Measurements from ENCODE around the gene DUSP6.

DNA sequence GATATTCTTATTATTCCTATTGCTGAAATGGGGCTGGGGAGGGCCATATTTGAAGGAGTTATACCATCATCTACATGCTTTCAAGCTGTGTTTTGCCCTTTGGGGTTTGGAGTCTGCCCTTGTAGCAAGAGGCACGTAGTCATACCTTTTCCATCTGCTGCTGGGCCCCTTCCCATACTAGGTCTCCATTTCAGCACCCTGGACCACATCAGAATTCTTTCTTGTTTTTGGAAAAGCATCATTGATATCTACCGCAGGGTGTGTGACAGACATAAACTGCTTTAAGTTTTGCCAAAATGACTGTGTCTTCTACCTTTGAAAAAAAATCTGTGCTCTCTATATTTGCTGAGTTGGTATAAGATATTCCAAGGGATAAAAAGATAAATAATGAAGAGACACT, 12.3 kb upstream of the DUSP6 start:
- TF ChIP-seq ZNF816 (CRISPR knock-in tag; IDR thresholded peaks at IDR 0.05; ENCODE audit: borderline replicate concordance) (no peak), HMGA1 (CRISPR knock-in tag; conservative IDR thresholded peaks at IDR 0.05) (no peak), MYNN (CRISPR knock-in tag; IDR thresholded peaks at IDR 0.05; ENCODE audit: low read depth) (no peak), RAD21 (CRISPR knock-in tag; IDR thresholded peaks at IDR 0.05) (no peak), TBX2 (CRISPR knock-in tag; IDR thresholded peaks at IDR 0.05; ENCODE audit: borderline replicate concordance) (no peak), ZFP36 (IDR thresholded peaks at IDR 0.05; ENCODE audit: borderline replicate concordance, low read depth, low read length, partially characterized antibody) (no peak), ETV6 (CRISPR knock-in tag; conservative IDR thresholded peaks at IDR 0.05) (no peak), IKZF4 (CRISPR knock-in tag; IDR thresholded peaks at IDR 0.05; ENCODE audit: borderline replicate concordance, low read depth, not compliant biosample characterization) (no peak), MYC (CRISPR knock-in tag; IDR thresholded peaks at IDR 0.05; ENCODE audit: borderline replicate concordance) (no peak)
- TF ChIP-seq, protein P1, sequence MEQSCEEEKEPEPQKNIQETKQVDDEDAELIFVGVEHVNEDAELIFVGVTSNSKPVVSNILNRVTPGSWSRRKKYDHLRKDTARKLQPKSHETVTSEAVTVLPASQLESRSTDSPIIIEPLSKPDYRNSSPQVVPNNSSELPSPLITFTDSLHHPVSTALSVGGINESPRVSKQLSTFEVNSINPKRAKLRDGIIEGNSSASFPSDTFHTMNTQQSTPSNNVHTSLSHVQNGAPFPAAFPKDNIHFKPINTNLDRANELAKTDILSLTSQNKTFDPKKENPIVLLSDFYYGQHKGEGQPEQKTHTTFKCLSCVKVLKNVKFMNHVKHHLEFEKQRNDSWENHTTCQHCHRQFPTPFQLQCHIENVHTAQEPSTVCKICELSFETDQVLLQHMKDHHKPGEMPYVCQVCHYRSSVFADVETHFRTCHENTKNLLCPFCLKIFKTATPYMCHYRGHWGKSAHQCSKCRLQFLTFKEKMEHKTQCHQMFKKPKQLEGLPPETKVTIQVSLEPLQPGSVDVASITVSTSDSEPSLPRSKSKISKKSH (CRISPR knock-in tag; IDR thresholded peaks at IDR 0.05; ENCODE audit: borderline replicate concordance), result no peak
- TF ChIP-seq, protein P2, sequence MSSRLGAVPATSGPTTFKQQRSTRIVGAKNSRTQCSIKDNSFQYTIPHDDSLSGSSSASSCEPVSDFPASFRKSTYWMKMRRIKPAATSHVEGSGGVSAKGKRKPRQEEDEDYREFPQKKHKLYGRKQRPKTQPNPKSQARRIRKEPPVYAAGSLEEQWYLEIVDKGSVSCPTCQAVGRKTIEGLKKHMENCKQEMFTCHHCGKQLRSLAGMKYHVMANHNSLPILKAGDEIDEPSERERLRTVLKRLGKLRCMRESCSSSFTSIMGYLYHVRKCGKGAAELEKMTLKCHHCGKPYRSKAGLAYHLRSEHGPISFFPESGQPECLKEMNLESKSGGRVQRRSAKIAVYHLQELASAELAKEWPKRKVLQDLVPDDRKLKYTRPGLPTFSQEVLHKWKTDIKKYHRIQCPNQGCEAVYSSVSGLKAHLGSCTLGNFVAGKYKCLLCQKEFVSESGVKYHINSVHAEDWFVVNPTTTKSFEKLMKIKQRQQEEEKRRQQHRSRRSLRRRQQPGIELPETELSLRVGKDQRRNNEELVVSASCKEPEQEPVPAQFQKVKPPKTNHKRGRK (CRISPR knock-in tag; IDR thresholded peaks at IDR 0.05), result no peak
- TF ChIP-seq, protein P3, sequence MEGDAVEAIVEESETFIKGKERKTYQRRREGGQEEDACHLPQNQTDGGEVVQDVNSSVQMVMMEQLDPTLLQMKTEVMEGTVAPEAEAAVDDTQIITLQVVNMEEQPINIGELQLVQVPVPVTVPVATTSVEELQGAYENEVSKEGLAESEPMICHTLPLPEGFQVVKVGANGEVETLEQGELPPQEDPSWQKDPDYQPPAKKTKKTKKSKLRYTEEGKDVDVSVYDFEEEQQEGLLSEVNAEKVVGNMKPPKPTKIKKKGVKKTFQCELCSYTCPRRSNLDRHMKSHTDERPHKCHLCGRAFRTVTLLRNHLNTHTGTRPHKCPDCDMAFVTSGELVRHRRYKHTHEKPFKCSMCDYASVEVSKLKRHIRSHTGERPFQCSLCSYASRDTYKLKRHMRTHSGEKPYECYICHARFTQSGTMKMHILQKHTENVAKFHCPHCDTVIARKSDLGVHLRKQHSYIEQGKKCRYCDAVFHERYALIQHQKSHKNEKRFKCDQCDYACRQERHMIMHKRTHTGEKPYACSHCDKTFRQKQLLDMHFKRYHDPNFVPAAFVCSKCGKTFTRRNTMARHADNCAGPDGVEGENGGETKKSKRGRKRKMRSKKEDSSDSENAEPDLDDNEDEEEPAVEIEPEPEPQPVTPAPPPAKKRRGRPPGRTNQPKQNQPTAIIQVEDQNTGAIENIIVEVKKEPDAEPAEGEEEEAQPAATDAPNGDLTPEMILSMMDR (CRISPR knock-in tag; IDR thresholded peaks at IDR 0.05), result no peak
- TF ChIP-seq, protein P4, sequence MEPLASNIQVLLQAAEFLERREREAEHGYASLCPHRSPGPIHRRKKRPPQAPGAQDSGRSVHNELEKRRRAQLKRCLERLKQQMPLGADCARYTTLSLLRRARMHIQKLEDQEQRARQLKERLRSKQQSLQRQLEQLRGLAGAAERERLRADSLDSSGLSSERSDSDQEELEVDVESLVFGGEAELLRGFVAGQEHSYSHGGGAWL (CRISPR knock-in tag; IDR thresholded peaks at IDR 0.05), result no peak
